ENCODE results near the gene PREX1. TPM values are rescaled to one million over a fixed set of nuclear protein-coding genes. Genes with fewer than 3 reads are reported as not detected.
"Not testable (repeated sequence)": the region's sequence is repeated elsewhere in the genome, so short reads cannot be mapped to it uniquely, and the experiment has no call there.

Gene PREX1
- total RNA-seq, 4 donors from 2014 or later: 29.5 to 121 (median 40.9) TPM

- ATAC-seq (ENCODE audit: low FRiP score) (no peak), DNase-seq (ENCODE audit: low spot score) (no peak)
- TF ChIP-seq CTCF (IDR thresholded peaks at IDR 0.05): no peak
Observed at GRCh38 chr20:48812600-48813445, 15.0 kb downstream of the PREX1 start.

GRCh38 chr20:48812114-48812513 lies 15.7 kb downstream of the PREX1 start:
- DNase-seq (ENCODE audit: low spot score): not testable (repeated sequence)

GRCh38 chr20:48809673-48810072 lies 18.1 kb downstream of the PREX1 start:
- no peak for ATAC-seq (ENCODE audit: low FRiP score)
- no peak for TF ChIP-seq CTCF (IDR thresholded peaks at IDR 0.05)
- no peak for DNase-seq (ENCODE audit: low spot score)

More at GRCh38 chr20:48812114-48812513, 15.7 kb downstream of the PREX1 start:
- ATAC-seq (ENCODE audit: low FRiP score): not testable (repeated sequence)

GRCh38 chr20:48808382-48809034 lies 19.3 kb downstream of the PREX1 start:
- DNase-seq (ENCODE audit: low spot score): no peak
- ATAC-seq (ENCODE audit: low FRiP score): no peak
- no peak for TF ChIP-seq CTCF (IDR thresholded peaks at IDR 0.05)

GRCh38 chr20:48807586-48808381 lies 20.0 kb downstream of the PREX1 start:
- DNase-seq (ENCODE audit: low spot score) (no peak), ATAC-seq (ENCODE audit: low FRiP score) (no peak)
- no peak for TF ChIP-seq CTCF (IDR thresholded peaks at IDR 0.05)

- DNase-seq (ENCODE audit: low spot score): no peak
- ATAC-seq (ENCODE audit: low FRiP score): no peak
- no peak for TF ChIP-seq CTCF (IDR thresholded peaks at IDR 0.05)
Observed at GRCh38 chr20:48807051-48807450, 20.7 kb downstream of the PREX1 start.

GRCh38 chr20:48805716-48806115 lies 22.1 kb downstream of the PREX1 start:
- DNase-seq (ENCODE audit: low spot score): no peak
- no peak for TF ChIP-seq CTCF (IDR thresholded peaks at IDR 0.05)
- ATAC-seq (ENCODE audit: low FRiP score): no peak
